Right ventricle myocardium inferior (tissue), 1 donor: ENCODE data around the gene SMIM14. TPM values are rescaled to one million over a fixed set of nuclear protein-coding genes. Genes with fewer than 3 reads are reported as not detected.
"Not testable (repeated sequence)": the region's sequence is repeated elsewhere in the genome, so short reads cannot be mapped to it uniquely, and the experiment has no call there.

Experiments
- ATAC-seq: fragments of 200-7000 bp; cut with Tn5 transposase; one replicate; pipeline ENCODE4 v1.9.1; 2020; ENCODE audit warnings: mild to moderate bottlenecking, moderate library complexity
- DNase-seq: peaks from one replicate; pipeline ENCODE4 v3.0.0; 2021; ENCODE audit errors: missing footprints
- intact Hi-C: fragments of 100-400 bp; cut with DNase I; formaldehyde crosslinking; loops from one replicate; pipeline ENCODE4 v1.11.0; 2022
- long read RNA-seq: library from polyadenylated mRNA; unstranded; transcript quantifications from one replicate; pipeline ENCODE4 v2.0.0, GENCODE V29; 2021
- total RNA-seq: library from RNA; stranded (reverse); fragmentation: NEBNext Ultra II Directional; extraction: Animal tissue kit (Norgen Biotek cat#: 25700); gene quantifications from one replicate; pipeline ENCODE4 v1.2.1, GENCODE V29; 2021
- donor health status: DM: no; HTN: yes; CAD: no; lungs with severe emphysema.

Gene SMIM14
- 11.0 TPM for total RNA-seq
- long read RNA-seq, full-length matches to known transcripts, result 5 of 6 reads
- long read RNA-seq, partial matches to known transcripts, result 0 of 6 reads
- long read RNA-seq, other reads (novel, unspliced or antisense), result 1 of 6 reads

DNA sequence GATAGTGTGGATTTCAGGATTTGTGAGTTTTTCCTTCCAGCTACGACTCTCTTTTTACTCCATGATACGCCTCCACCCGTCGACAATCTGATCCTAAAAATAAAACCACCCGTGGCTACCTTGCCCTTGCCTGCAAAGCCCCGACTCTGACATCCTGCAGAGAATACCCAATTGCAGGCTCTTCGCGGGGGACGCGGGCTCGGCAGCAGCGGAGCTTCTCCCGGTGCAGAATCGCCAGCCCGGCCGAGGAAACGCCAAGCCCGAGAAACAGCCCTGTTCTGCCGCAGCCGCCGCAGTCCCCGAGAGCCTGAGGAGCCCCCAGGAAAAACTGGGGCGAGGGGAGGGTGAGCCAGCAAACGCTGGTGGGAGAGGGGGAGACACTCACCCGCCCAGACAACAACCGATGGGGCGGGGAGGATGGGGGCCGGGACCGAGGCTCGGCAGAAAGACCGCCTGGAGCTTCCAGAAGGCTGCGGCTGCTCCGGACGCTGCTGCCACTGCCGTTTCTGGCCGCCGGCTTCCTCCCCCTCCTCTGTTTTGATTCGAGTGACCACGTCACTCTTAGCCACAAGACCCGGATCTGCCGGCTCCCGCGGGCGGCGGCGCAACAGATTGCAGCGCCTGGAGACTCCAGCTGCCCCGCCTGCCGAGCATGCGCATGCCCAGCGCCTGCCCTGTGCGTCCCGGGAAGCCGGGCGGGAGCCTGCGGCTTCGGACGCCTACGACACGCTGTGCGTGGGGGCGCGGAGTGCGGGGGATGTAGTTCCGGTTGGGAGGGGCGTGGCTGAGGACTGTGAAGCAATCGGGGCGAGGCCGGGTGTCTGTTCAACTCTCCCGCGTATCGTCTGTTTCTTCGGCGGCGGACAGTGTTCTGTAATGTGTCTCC lies at the start of gene SMIM14:
Gene SMIM14, minus strand, starts transcription at position 512 of the 886 bp plus-strand sequence. CDS start 33,720 bp downstream, outside the sequence.
- DNase-seq (peak; percentile 99), ATAC-seq (peak; percentile 99)
- intact Hi-C loops, result loop anchor here (1.0 to 5.0 kb wide), 5 partner anchors 59 to 418 kb away; partner anchors contain the start of genes LIAS, N4BP2, PDS5A and RPL9

DNA sequence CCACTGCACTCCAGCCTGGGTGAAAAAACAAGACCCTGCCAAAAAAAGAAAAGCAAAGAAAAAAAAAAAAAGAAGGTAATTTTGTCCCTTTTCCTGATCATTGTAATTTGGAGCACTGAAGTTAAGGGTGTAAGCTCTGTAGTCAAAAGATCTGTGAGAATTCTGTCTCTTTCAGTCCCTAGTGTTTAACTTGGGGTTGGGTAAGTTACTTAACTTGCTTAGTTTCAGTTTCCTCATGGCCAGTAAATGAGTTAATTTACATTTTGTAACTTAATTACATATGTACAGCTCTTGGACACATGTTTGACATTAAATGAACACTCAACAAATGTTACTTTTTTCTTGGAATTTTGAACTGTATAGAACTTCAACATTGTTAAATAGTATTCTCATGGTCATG lies 48.3 kb upstream of the SMIM14 start:
- DNase-seq (no peak), ATAC-seq (no peak)
- intact Hi-C loops, result no loop called here

DNA sequence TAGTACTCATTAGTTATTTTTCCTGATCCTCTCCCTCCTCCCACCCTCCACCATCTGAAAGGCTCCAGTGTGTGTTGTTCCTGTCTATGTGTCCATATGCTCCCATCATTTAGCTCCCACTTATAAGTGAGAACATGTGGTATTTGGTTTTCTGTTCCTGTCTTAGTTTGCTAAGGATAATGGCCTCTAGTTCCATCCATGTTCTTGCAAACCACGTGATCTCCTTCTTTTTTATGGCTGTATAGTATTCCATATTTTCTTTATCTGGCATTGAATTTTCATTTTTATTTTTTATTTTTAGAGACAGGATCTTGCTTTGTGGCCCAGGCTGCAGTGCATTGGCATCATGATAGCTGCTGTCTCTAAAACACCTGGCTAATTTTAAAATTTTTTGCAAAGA lies 47.3 kb upstream of the SMIM14 start:
- intact Hi-C loops, result no loop called here
- no peak for DNase-seq
- ATAC-seq, result no peak

DNA sequence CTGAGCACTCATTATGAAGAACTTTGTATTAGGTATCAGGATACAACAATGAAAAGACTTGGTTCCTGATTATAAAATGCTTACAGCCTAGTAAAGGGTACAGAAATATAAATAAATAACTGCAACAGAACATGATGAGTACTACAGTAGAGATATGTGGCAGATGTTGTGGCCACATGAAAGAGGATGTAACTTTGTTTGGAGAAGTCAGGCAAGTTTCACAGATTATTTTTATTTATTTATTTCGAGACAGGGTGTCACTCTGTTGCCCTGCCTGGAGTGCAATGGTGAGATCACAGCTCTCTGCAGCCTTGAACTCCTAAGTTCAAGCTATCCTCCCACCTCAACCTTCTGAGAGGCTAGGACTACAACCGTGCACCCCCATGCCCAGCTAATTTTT lies 43.5 kb upstream of the SMIM14 start:
- intact Hi-C loops, result no loop called here
- no peak for DNase-seq
- ATAC-seq, result peak; percentile 60

DNA sequence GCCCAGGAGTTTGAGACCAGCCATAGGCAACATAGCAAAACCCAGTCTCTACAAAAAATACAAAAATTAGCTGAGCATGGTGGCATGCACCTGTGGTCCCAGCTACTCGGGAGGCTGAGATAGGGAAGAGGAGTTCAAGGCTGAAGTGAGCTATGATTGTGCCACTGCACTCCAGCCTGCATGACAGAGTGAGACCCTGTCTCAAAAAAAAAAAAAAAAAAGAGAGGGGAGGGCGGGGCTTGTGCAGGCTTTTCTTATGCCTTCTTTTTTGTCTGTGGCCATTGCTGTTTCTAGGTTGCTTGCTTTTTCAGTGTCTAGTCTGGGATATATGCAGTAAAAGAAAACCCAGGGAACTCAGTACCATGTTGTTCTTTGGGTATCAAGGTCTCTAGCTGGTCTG lies 42.3 kb upstream of the SMIM14 start:
- ATAC-seq, result not testable (repeated sequence)

DNA sequence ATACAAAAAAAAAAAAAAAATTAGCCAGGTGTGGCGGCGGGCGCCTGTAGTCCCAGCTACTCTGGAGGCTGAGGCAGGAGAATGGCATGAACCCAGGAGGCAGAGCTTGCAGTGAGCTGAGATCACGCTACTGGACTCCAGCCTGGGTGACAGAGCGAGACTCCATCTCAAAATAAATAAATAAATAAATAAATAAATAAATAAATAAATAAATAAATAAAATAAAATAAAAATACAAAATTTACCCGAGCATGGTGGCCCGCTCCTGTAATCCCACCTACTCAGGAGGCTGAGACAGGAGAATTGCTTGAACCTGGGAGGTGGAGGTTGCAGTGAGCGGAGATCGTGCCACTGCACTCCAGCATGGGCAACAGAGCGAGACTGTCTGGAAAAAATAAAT lies 37.0 kb upstream of the SMIM14 start:
- intact Hi-C loops, ATAC-seq, DNase-seq: not testable (repeated sequence)

More for the DNA sequence above, 42.3 kb upstream of the SMIM14 start:
- DNase-seq, intact Hi-C loops: not testable (repeated sequence)

DNA sequence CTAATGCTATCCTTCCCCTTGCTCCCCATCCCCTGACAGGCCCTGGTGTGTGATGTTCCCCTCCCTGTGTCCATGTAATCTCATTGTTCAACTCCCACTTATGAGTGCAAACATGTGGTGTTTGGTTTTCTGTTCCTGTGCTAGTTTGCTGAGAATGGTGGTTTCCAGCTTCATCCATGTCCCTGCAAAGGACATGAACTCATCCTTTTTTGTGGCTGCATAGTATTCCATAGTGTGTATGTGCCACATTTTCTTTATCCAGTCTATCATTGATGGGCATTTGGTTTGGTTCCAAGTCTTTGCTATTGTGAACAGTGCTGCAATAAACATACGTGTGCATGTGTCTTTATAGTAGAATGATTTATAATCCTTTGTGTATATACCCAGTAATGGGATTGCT lies 31.6 kb upstream of the SMIM14 start:
- DNase-seq, intact Hi-C loops, ATAC-seq: not testable (repeated sequence)

DNA sequence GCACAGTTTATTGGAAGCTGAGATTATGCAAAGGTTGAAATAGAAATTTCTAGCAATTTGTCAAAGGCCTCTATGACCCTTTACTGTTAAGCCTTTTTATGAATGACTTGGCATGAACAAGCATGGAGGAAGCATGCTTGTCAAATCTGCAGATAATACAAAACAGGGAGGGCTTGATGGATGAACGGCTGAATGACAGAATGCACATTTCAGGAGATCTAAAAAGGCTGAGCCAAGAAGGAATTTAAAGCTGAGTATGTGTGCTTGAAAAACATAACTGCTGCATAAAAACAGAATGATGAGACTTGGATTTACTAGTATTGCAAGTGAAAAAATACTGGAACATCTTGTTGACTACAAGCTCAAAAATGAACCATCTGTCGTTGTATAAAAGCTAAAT lies 30.2 kb upstream of the SMIM14 start:
- intact Hi-C loops, result no loop called here
- DNase-seq, result no peak
- no peak for ATAC-seq

DNA sequence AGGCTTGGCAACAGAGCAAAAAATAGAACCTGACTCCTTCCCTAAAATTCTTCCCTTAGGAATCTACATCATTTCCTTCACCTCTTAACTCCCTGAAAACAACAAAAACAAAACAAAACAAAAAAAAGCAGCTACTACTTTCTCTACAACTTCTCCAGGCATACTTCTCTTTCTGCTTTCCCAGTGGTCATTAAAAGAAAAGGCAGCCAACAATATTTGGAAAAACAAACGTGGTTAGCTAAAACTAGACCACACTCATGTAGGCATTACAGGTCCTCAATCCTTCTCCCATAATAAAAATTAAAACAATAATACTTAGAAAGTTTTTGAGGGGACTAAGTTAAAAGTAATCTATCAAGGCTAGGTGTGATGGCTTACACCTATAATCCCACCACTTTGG lies 29.0 kb upstream of the SMIM14 start:
- ATAC-seq (no peak), DNase-seq (no peak)
- intact Hi-C loops, result no loop called here

DNA sequence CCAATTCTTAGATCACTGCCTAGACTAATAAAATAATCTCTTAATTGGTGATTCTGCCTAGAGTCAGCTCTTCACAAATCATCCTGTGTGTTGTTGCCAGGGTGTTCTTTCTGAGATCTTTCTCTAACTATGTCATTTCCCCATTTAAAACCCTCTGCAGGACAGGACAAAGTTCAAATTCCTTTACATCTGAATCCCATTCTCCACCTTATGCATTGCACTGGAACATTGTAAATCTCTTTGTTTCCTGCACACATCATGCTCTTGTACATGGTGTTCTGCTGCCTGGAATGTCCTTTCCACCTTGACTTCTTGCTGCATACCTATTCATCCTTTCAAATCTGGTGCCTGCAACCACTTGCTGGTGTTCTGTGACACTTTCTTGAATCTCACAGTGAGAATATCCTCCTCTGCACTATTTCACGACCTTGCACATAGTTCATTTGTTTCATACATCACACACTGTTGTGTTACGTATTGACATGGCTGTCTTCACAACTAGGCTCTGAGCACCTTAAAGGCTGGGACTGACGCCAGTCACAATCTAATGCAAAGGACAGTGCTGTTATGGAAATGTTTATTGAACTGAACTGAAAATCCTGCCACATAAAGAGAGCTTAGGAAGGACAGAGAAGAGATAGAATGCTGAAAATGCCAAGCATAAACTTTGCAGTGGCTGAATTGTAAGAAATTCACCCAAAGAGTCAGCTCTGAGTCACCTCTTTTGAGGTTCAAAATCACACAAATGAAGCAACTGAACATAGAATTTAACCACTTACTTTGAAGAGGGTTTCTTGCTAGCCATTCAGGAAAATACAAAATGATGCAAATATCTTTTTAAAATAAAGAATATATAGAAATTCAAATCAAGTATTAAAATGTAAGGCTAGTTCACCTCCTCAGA lies 26.4 kb upstream of the SMIM14 start:
- no peak for DNase-seq
- no peak for ATAC-seq
- intact Hi-C loops, result no loop called here

DNA sequence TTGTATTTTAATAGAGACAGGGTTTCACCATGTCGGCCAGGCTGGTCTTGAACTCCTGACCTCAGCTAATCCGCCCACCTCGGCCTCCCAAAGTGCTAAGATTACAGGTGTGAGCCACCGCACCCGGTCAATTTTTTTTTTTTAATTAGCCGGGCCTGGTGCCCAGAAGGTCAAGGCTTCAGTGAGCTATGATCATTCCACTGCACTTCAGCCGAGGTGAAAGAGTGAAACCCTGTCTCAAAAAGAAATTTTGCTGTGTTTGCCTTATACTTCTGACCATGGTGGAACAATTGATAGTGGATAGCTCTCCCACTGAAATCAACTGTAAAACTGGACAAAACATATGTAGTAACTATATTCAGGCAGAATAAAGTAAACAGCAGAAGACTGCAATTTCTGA lies 24.0 kb upstream of the SMIM14 start:
- no peak for ATAC-seq
- no peak for DNase-seq
- intact Hi-C loops, result no loop called here

DNA sequence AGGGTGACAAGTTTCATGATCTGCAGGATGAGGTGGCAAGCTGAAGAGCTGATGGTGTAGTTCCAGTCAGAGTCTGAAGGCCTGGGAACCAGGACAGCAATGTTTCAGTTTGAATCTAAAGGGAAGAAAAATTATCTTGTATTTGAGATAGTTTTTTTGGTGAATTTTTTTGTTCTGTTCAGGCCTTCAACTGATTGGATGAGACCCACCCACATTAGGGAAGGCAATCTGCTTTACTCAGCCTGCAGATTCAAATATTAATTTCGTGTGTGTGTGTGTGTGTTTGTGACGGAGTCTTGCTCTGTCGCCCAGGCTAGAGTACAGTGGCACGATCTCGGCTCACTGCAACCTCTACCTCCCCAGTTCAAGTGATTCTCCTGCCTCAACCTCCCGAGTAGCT lies 22.1 kb upstream of the SMIM14 start:
- DNase-seq, result no peak
- intact Hi-C loops, result no loop called here
- ATAC-seq, result no peak

DNA sequence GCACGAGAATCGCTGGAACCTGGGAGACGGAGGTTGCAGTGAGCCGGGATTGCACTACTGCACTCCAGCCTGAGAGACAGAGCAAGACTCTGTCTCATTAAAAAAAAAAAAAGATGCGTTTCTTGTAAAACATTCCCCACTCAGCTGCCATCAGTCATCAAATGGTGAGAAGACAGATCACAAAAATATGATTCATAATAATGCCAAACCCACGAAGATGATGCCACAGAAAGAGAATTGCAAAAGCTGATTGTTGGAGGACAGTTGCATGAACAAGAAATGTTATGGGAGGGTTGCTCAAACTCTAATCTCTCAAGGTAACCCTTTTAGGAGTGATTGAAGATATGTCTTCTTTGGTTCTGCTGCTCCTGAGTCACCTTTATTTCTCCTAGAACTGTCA lies 21.4 kb upstream of the SMIM14 start:
- ATAC-seq (no peak), DNase-seq (no peak)
- intact Hi-C loops, result no loop called here

DNA sequence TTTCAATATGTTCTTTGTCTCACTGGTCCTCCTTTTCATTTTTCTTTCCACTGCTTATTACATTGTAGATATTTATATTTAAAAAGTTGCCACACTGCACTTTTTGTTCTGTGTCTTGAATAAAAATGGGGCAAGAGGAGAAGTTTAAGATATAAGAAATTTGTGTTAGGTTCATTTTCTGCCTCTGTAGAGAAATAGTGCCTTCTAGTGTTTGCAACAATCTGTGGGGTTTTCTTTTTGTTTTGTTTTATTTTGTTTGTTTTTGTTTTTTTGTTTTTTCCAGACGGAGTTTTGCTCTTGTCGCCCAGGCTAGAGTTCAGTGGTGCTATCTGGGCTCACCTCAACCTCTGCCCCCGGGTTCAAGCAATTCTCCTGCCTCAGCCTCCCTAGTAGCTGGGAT lies 20.1 kb upstream of the SMIM14 start:
- intact Hi-C loops, result no loop called here
- ATAC-seq (no peak), DNase-seq (no peak)

DNA sequence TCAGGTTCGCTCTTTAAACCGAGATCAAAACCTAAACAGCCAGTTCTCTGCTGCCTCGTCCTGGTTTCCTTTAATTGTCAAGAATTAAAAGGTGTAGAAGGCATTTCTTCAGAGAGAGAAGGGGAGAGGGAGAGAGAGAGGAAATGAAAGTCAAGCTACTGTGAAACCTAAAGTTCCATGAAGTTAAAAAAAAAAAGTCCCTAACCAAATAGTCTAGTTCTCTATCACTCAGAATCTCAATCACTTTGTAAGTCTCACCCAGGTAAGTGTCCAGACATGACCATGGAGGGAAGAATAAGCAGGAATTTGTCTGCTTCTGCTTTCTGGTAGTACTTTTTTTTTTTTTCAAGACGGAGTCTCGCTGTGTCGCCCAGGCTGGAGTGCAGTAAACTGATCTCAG lies 18.8 kb upstream of the SMIM14 start:
- no peak for DNase-seq
- ATAC-seq, result no peak
- intact Hi-C loops, result no loop called here

DNA sequence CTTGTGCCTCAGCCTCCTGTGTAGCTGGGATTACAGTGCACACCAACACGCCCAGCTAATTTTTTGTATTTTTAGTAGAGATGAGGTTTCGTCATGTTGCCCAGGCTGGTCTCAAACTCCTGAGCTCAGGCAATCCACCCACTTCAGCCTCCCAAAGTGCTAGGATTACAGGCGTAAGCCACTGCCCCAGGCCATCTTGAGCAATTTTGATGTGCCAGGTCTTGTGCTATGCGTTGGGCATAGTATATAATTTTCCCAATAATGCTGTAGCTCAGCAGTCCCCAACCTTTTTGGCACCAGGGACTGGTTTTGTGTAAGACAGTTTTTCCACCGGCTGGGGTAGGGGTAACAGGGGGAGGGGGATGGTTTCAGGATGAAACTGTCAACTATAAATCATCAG lies 18.0 kb upstream of the SMIM14 start:
- intact Hi-C loops, DNase-seq, ATAC-seq: not testable (repeated sequence)

DNA sequence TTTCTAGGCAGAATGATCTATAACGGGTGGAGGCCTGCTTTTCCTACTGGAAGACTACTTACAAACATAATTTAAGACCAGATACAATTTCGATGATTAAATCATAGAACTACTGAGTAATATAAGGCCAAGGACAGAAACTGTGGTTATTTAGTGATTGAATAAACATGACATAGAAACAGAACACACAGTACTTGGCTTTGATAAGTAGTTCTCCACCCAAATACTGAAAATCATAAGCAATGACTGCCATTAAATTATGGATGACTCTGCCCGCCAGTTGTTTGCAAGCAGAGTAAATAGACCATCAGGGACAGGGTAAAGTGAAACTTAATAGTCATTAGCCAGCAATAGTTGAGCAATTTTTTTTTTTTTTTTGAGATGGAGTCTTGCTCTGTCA lies 17.2 kb upstream of the SMIM14 start:
- ATAC-seq (peak; percentile 44), DNase-seq (no peak)
- intact Hi-C loops, result no loop called here

DNA sequence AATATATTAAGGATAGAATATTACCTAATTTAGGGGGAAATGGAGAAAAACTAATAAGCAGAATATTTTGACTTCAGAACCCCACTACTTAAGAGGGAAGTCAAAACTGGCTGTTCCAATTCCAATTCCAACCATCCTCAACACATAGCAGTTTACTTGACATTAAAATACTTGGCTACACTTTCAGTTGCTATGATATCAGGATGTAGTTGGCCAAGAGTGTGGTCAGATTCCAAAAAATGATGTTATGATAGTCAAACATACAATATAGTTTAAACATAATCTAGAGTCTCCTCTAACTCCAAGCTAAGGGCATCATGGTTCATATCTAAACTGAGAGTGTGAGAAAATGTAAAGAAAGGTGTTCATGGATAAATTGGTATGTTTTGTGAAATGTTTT lies 16.5 kb upstream of the SMIM14 start:
- intact Hi-C loops, result no loop called here
- ATAC-seq (no peak), DNase-seq (no peak)

DNA sequence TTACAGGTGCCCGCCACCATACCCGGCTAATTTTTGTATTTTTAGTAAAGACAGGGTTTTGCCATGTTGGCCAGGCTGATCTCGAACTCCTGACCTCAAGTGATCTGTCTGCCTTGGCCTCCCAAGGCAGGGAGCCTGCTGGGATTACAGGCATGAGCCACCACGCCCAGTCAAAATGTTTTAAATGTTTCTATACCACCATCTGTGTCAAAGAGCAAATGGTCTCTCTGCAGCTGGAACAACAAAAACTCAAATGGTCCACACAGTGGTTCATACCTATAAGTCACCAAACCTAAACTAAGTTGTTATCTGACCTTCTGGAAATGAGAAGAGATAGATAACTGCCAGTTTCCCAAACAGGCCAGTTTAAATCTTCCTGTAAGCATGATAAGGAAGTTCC lies 12.9 kb upstream of the SMIM14 start:
- DNase-seq, ATAC-seq, intact Hi-C loops: not testable (repeated sequence)
